RCC 7860 (cell line): ENCODE results near the gene TRIP11.
A peak's percentile ranks its signal among the peaks of the same experiment; 100 is the strongest.
"Not testable (repeated sequence)": the region's sequence is repeated elsewhere in the genome, so short reads cannot be mapped to it uniquely, and the experiment has no call there.

Source experiments
- DNase-seq: peaks from one replicate; pipeline ENCODE4 v3.0.0-alpha.2; 2015; ENCODE audit warnings: low spot score
- FAIRE-seq: peaks from 2 replicates; lab custom pipeline; 2012; peaks lifted over from hg19 to GRCh38; lab: Jason Lieb, UNC

TRIP11 gene

GRCh38 chr14:92039719-92040430, at the start of gene TRIP11:
Gene TRIP11, minus strand, starts transcription at chr14:92040059. Its CDS starts 374 bp downstream, at chr14:92039685.
- FAIRE-seq = no peak
- DNase-seq = peak; percentile 57

GRCh38 chr14:92088494-92088893, 48.6 kb upstream of the TRIP11 start:
- FAIRE-seq = no peak
- no peak for DNase-seq

GRCh38 chr14:92074555-92074954, 34.7 kb upstream of the TRIP11 start:
- FAIRE-seq (no peak), DNase-seq (no peak)

- no peak for DNase-seq
- no peak for FAIRE-seq
Observed at GRCh38 chr14:92058006-92058917, 18.4 kb upstream of the TRIP11 start.

GRCh38 chr14:92049781-92050180, 9.9 kb upstream of the TRIP11 start:
- FAIRE-seq = no peak
- DNase-seq = no peak

GRCh38 chr14:92049221-92049620, 9.4 kb upstream of the TRIP11 start:
- not testable (repeated sequence) for FAIRE-seq, DNase-seq

GRCh38 chr14:92045904-92046303, 6.0 kb upstream of the TRIP11 start:
- not testable (repeated sequence) for DNase-seq, FAIRE-seq

- not testable (repeated sequence) for DNase-seq, FAIRE-seq
Observed at GRCh38 chr14:92041766-92042165, 1.9 kb upstream of the TRIP11 start.

GRCh38 chr14:92041203-92041602, 1.3 kb upstream of the TRIP11 start:
- no peak for FAIRE-seq
- no peak for DNase-seq

GRCh38 chr14:92040431-92041051, 682 bp upstream of the TRIP11 start:
- peak; percentile 8 for DNase-seq
- FAIRE-seq = no peak

- DNase-seq (peak; percentile 49), FAIRE-seq (no peak)
Observed at GRCh38 chr14:92039063-92039718, 668 bp downstream of the TRIP11 start.

- FAIRE-seq (no peak), DNase-seq (no peak)
Observed at GRCh38 chr14:92037989-92038388, 1.9 kb downstream of the TRIP11 start.

- DNase-seq (no peak), FAIRE-seq (no peak)
Observed at GRCh38 chr14:92035890-92036289, 4.0 kb downstream of the TRIP11 start.

- no peak for FAIRE-seq
- no peak for DNase-seq
Observed at GRCh38 chr14:92033906-92034687, 5.8 kb downstream of the TRIP11 start.

- FAIRE-seq (no peak), DNase-seq (no peak)
Observed at GRCh38 chr14:92033433-92033832, 6.4 kb downstream of the TRIP11 start.

GRCh38 chr14:92026548-92027190, 13.2 kb downstream of the TRIP11 start:
- FAIRE-seq = no peak
- no peak for DNase-seq

- no peak for FAIRE-seq
Observed at GRCh38 chr14:92022036-92022435, 17.8 kb downstream of the TRIP11 start.

GRCh38 chr14:92021523-92021922, 18.3 kb downstream of the TRIP11 start:
- DNase-seq = no peak
- no peak for FAIRE-seq

More at GRCh38 chr14:92022036-92022435, 17.8 kb downstream of the TRIP11 start:
- no peak for DNase-seq

GRCh38 chr14:92014040-92014439, 25.8 kb downstream of the TRIP11 start:
- no peak for DNase-seq
- no peak for FAIRE-seq
